Measurements from ENCODE around the gene VSTM2L. TPM values are rescaled to one million over a fixed set of nuclear protein-coding genes. Genes with fewer than 3 reads are reported as not detected.

Gene VSTM2L
- total and polyA plus RNA-seq, 2 donors (not counting 1 experiment from before 2014, with no cell fraction given): 0.66 to 1.7 TPM

- H3K4me3 ChIP-seq (replicated peaks in 1 of 4; ENCODE audit: control extremely low read depth in 1 of 4, insufficient read depth in 1 of 4, low read depth in 3 of 4, low read length in 4 of 4): no peak overlapping the region
- H3K9ac ChIP-seq (ENCODE audit: insufficient read depth, low read length): no peak overlapping the region
- H4K20me1 ChIP-seq (ENCODE audit: control insufficient read depth, extremely low read depth, insufficient read depth, low read length): no peaks in the 10 kb centered on the region
- no peak for TF ChIP-seq CTCF (conservative IDR thresholded peaks at IDR 0.05 in 1 of 2, IDR thresholded peaks at IDR 0.05 in 1 of 2; ENCODE audit: low read depth in 1 of 2, low read length in 2 of 2)
- no peak for TF ChIP-seq EZH2 (IDR thresholded peaks at IDR 0.05; ENCODE audit: low read length, missing control alignments)
- no peaks in the 10 kb centered on the region for H3K36me3 ChIP-seq (ENCODE audit: control insufficient read depth, insufficient read depth, low read length)
- no peak overlapping the region for H3K27ac ChIP-seq (ENCODE audit: insufficient read depth, low read length)
- no peaks in the 10 kb centered on the region for H3K9me3 ChIP-seq (ENCODE audit: control insufficient read depth, insufficient read depth, low read depth, low read length)
- H2AFZ ChIP-seq (ENCODE audit: low read length): no peak overlapping the region
- no peak for DNase-seq (ENCODE audit: low read depth in 2 of 2)
- peaks cover 6% of the 10 kb centered on the region for H3K27me3 ChIP-seq (ENCODE audit: control insufficient read depth, insufficient read depth, low read length)
- no peak overlapping the region for H3K4me2 ChIP-seq (ENCODE audit: extremely low read depth, insufficient read depth, low read length)
- no peaks in the 10 kb centered on the region for H3K4me1 ChIP-seq (ENCODE audit: control insufficient read depth, extremely low read depth, insufficient read depth, low read length)
- H3K79me2 ChIP-seq (ENCODE audit: control insufficient read depth, insufficient read depth, low read length): no peaks in the 10 kb centered on the region
Measured at GRCh38 chr20:37878835-37879599, 23.9 kb upstream of the VSTM2L start.

GRCh38 chr20:37879843-37880242 is 23.1 kb upstream of the VSTM2L start:
- Histone ChIP-seq H3K4me3 (replicated peaks in 1 of 4; ENCODE audit: control extremely low read depth in 1 of 4, insufficient read depth in 1 of 4, low read depth in 3 of 4, low read length in 4 of 4) (no peak overlapping the region), H3K9me3 (ENCODE audit: control insufficient read depth, insufficient read depth, low read depth, low read length) (no peaks in the 10 kb centered on the region), H3K9ac (ENCODE audit: insufficient read depth, low read length) (no peak overlapping the region), H3K4me1 (ENCODE audit: control insufficient read depth, extremely low read depth, insufficient read depth, low read length) (no peaks in the 10 kb centered on the region), H4K20me1 (ENCODE audit: control insufficient read depth, extremely low read depth, insufficient read depth, low read length) (no peaks in the 10 kb centered on the region), H3K4me2 (ENCODE audit: extremely low read depth, insufficient read depth, low read length) (no peak overlapping the region), H3K27ac (ENCODE audit: insufficient read depth, low read length) (no peak overlapping the region), H3K79me2 (ENCODE audit: control insufficient read depth, insufficient read depth, low read length) (no peaks in the 10 kb centered on the region), H2AFZ (ENCODE audit: low read length) (no peak overlapping the region), H3K36me3 (ENCODE audit: control insufficient read depth, insufficient read depth, low read length) (no peaks in the 10 kb centered on the region), H3K27me3 (ENCODE audit: control insufficient read depth, insufficient read depth, low read length) (peaks cover 6% of the 10 kb centered on the region)
- TF ChIP-seq CTCF (conservative IDR thresholded peaks at IDR 0.05 in 1 of 2, IDR thresholded peaks at IDR 0.05 in 1 of 2; ENCODE audit: low read depth in 1 of 2, low read length in 2 of 2) (no peak), EZH2 (IDR thresholded peaks at IDR 0.05; ENCODE audit: low read length, missing control alignments) (no peak)
- no peak for DNase-seq (ENCODE audit: low read depth in 2 of 2)

- no peaks in the 10 kb centered on the region for H3K9me3 ChIP-seq (ENCODE audit: control insufficient read depth, insufficient read depth, low read depth, low read length)
- no peaks in the 10 kb centered on the region for H4K20me1 ChIP-seq (ENCODE audit: control insufficient read depth, extremely low read depth, insufficient read depth, low read length)
- no peaks in the 10 kb centered on the region for H3K79me2 ChIP-seq (ENCODE audit: control insufficient read depth, insufficient read depth, low read length)
- H3K27ac ChIP-seq (ENCODE audit: insufficient read depth, low read length): no peak overlapping the region
- H3K27me3 ChIP-seq (ENCODE audit: control insufficient read depth, insufficient read depth, low read length): peaks cover 6% of the 10 kb centered on the region
- TF ChIP-seq EZH2 (IDR thresholded peaks at IDR 0.05; ENCODE audit: low read length, missing control alignments) (no peak), CTCF (conservative IDR thresholded peaks at IDR 0.05 in 1 of 2, IDR thresholded peaks at IDR 0.05 in 1 of 2; ENCODE audit: low read depth in 1 of 2, low read length in 2 of 2) (no peak)
- H3K36me3 ChIP-seq (ENCODE audit: control insufficient read depth, insufficient read depth, low read length): no peaks in the 10 kb centered on the region
- no peak overlapping the region for H2AFZ ChIP-seq (ENCODE audit: low read length)
- H3K9ac ChIP-seq (ENCODE audit: insufficient read depth, low read length): no peak overlapping the region
- DNase-seq (ENCODE audit: low read depth in 2 of 2): no peak
- H3K4me3 ChIP-seq (replicated peaks in 1 of 4; ENCODE audit: control extremely low read depth in 1 of 4, insufficient read depth in 1 of 4, low read depth in 3 of 4, low read length in 4 of 4): no peak overlapping the region
- H3K4me1 ChIP-seq (ENCODE audit: control insufficient read depth, extremely low read depth, insufficient read depth, low read length): no peaks in the 10 kb centered on the region
- H3K4me2 ChIP-seq (ENCODE audit: extremely low read depth, insufficient read depth, low read length): no peak overlapping the region
Measured at GRCh38 chr20:37880726-37881591, 22.0 kb upstream of the VSTM2L start.

All from fibroblast of lung (primary cell).